HL-60 (cell line): ENCODE data around the gene FLAD1.

Source experiments
- CTCF ChIP-seq: IDR thresholded peaks from one replicate; pipeline ENCODE4 v1.5.1; 2011; ENCODE audit warnings: low read length, control low read depth, inconsistent platforms; ENCODE audit not compliant: insufficient read depth
- GABPA ChIP-seq: IDR thresholded peaks from 2 replicates; pipeline ENCODE4 v1.6.1; 2012; ENCODE audit warnings: low read depth
- POLR2AphosphoS5 ChIP-seq: IDR thresholded peaks from 2 replicates; pipeline ENCODE4 v1.6.1; 2012; ENCODE audit warnings: low read depth
- SPI1 ChIP-seq: IDR thresholded peaks from 2 replicates; pipeline ENCODE4 v1.6.1; 2012; ENCODE audit warnings: low read depth, mild to moderate bottlenecking, borderline replicate concordance
- TF ChIP-seq, protein P1 (sequence below): IDR thresholded peaks from 2 replicates; pipeline ENCODE4 v1.6.1; 2012; ENCODE audit warnings: low read depth; ENCODE audit not compliant: insufficient replicate concordance

DNA sequence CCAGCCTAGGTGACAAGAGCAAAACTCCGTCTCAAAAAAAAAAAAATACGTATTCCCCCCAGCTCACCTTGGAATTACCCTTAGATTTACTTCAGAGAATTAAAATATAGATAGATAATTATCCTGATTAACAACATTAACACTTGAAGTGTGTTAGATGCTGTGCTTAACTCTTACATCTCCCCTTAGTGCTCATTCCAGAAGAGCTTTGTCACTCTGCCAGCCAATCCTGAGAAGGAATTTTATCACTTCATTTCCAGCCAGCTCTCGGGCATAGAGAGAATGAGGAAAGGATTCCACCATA is 11.0 kb upstream of the FLAD1 start:
- TF ChIP-seq POLR2AphosphoS5 (no peak), CTCF (no peak), GABPA (no peak), SPI1 (no peak)
- TF ChIP-seq, protein P1, sequence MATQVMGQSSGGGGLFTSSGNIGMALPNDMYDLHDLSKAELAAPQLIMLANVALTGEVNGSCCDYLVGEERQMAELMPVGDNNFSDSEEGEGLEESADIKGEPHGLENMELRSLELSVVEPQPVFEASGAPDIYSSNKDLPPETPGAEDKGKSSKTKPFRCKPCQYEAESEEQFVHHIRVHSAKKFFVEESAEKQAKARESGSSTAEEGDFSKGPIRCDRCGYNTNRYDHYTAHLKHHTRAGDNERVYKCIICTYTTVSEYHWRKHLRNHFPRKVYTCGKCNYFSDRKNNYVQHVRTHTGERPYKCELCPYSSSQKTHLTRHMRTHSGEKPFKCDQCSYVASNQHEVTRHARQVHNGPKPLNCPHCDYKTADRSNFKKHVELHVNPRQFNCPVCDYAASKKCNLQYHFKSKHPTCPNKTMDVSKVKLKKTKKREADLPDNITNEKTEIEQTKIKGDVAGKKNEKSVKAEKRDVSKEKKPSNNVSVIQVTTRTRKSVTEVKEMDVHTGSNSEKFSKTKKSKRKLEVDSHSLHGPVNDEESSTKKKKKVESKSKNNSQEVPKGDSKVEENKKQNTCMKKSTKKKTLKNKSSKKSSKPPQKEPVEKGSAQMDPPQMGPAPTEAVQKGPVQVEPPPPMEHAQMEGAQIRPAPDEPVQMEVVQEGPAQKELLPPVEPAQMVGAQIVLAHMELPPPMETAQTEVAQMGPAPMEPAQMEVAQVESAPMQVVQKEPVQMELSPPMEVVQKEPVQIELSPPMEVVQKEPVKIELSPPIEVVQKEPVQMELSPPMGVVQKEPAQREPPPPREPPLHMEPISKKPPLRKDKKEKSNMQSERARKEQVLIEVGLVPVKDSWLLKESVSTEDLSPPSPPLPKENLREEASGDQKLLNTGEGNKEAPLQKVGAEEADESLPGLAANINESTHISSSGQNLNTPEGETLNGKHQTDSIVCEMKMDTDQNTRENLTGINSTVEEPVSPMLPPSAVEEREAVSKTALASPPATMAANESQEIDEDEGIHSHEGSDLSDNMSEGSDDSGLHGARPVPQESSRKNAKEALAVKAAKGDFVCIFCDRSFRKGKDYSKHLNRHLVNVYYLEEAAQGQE, result no peak
